Kidney epithelial cell (primary cell): ENCODE measurements around the gene NDUFB1. TPM values are rescaled to one million over a fixed set of nuclear protein-coding genes. Genes with fewer than 3 reads are reported as not detected.
A peak's percentile ranks its signal among the peaks of the same experiment; 100 is the strongest.

Experiments
- DNase-seq: peaks from one replicate; pipeline ENCODE4 v3.0.0-alpha.2; 2010; ENCODE audit warnings: low read depth
- H3K27me3 ChIP-seq: 2 replicates; pipeline ENCODE4 v1.6.0; 2011; ENCODE audit warnings: low read length; ENCODE audit not compliant: control insufficient read depth, insufficient read depth
- H3K36me3 ChIP-seq: 2 replicates; pipeline ENCODE4 v1.5.1; 2011; ENCODE audit warnings: low read length; ENCODE audit not compliant: control insufficient read depth, insufficient read depth
- H3K4me3 ChIP-seq: 2 replicates; pipeline ENCODE4 v1.5.1; 2011; ENCODE audit warnings: low read depth, mild to moderate bottlenecking, control low read depth, low read length
- total RNA-seq: library from RNA; depleted of rRNA; stranded (reverse); fragments of >200 nt; gene quantifications from 2 replicates; pipeline ENCODE4 v1.2.3, GENCODE V29; 2015
- TF ChIP-seq, protein P1 (sequence below): IDR thresholded peaks from 2 replicates; pipeline ENCODE4 v1.5.1; 2011; ENCODE audit warnings: mild to moderate bottlenecking, moderate library complexity, low read length, control low read depth, inconsistent platforms; ENCODE audit not compliant: insufficient read depth, poor library complexity, severe bottlenecking

NDUFB1 gene
- total RNA-seq, 1 donor from 2014 or later: 305 TPM

DNA sequence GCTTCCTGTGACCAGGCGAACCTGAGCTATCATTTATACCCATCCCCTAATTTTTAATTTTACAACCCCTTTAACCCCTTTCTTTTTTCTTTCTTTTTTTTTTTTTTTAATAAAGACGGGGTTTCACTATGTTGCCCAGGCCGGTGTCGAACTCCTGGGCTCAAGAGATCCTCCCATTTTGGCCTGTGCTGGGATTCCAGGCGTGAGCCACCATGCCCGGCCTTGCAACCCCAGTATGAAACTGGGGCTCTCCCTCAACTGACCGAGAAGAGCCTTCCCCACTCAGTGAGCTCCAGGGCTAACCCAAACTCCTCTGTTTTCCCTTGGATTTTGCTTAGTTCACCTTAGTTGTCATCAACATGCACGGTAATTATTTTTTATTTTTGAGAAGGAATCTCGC lies 1.3 kb upstream of the NDUFB1 start:
- Histone ChIP-seq H3K36me3 (no peaks in the 10 kb centered on the region), H3K27me3 (no peaks in the 10 kb centered on the region), H3K4me3 (peak overlapping the region; percentile 88)
- TF ChIP-seq, protein P1, sequence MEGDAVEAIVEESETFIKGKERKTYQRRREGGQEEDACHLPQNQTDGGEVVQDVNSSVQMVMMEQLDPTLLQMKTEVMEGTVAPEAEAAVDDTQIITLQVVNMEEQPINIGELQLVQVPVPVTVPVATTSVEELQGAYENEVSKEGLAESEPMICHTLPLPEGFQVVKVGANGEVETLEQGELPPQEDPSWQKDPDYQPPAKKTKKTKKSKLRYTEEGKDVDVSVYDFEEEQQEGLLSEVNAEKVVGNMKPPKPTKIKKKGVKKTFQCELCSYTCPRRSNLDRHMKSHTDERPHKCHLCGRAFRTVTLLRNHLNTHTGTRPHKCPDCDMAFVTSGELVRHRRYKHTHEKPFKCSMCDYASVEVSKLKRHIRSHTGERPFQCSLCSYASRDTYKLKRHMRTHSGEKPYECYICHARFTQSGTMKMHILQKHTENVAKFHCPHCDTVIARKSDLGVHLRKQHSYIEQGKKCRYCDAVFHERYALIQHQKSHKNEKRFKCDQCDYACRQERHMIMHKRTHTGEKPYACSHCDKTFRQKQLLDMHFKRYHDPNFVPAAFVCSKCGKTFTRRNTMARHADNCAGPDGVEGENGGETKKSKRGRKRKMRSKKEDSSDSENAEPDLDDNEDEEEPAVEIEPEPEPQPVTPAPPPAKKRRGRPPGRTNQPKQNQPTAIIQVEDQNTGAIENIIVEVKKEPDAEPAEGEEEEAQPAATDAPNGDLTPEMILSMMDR: no peak
- no peak for DNase-seq

DNA sequence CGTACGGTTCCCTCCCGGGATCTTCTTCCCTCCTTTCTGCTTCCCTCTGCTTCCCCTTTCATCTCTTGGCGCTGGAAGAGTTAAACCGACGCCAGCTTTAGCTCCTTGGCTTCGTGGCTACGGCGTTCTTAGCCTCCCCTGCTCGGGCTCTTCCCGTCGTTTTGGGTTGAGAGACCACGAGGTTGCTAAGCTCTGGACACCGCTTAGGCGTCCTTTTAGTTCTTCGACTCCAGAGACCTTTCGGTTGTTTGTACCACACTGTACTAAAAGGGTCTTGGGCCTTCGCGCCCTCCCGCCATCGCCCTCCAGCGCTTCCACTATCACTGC lies 808 bp upstream of the NDUFB1 start:
- Histone ChIP-seq H3K36me3 (no peaks in the 10 kb centered on the region), H3K4me3 (peak overlapping the region; percentile 88), H3K27me3 (no peaks in the 10 kb centered on the region)
- DNase-seq: no peak
- TF ChIP-seq, protein P1: no peak

- peak overlapping the region; percentile 88 for H3K4me3 ChIP-seq
- H3K27me3 ChIP-seq: no peaks in the 10 kb centered on the region
- TF ChIP-seq, protein P1: no peak
- peaks cover 2% of the 10 kb centered on the region for H3K36me3 ChIP-seq
- DNase-seq: no peak
Observed at GRCh38 chr14:92121207-92121669, 268 bp downstream of the NDUFB1 start.

- Histone ChIP-seq H3K27me3 (no peaks in the 10 kb centered on the region), H3K4me3 (no peak overlapping the region), H3K36me3 (no peaks in the 10 kb centered on the region)
- TF ChIP-seq, protein P1: no peak
- no peak for DNase-seq
Observed at GRCh38 chr14:92109490-92109889, 12.0 kb downstream of the NDUFB1 start.

DNA sequence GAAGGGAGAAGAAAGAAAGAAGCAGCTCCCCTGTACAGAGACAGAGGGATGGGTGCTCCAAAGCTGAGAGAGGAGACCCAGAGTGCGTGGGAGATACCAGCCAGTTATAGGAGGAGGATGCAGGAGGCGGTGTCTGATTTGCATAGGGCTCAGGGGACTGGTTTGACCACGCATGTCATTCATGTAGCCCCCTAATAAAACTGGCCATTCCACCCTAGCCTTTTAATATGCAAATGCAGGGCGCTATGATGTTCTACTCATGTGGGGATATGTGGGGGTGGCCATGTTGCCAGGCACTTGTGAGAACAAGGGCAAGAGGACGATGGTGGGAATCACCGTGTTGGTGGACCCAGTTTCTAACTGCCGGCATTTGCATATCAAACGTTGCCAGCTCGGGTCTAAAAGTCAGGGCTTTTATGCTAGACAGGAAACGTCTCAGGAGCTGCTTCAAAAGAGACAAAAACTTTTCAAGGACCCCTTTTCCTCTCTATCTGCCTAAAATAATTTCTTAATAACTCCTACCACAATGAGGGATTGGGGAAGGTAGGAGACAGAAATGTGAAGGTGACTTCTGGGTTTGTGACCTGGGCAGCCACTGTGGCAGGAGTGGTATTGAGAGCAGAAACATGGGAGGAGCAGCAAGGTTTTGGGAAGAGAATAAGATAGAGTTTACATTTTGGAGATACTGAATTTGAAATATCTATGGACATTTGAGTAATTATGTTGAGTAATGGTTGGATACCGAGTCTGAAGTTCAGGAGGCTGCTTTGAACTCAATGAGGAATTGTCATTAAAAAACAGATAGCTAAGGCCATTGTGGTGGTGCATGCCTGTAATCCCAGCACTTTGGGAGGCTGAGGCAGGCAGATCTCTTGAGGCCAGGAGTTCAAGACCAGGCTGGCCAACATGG lies 12.9 kb downstream of the NDUFB1 start:
- DNase-seq: no peak
- TF ChIP-seq, protein P1: no peak
- no peaks in the 10 kb centered on the region for H3K36me3 ChIP-seq
- H3K27me3 ChIP-seq: no peaks in the 10 kb centered on the region
- no peak overlapping the region for H3K4me3 ChIP-seq
